Measurements from ENCODE around the gene RUNX2. TPM values are rescaled to one million over a fixed set of nuclear protein-coding genes. Genes with fewer than 3 reads are reported as not detected.

RUNX2 gene
- total RNA-seq, 1 donor from 2014 or later: 26.1 TPM

GRCh38 chr6:45665859-45666258, 337.7 kb downstream of the RUNX2 start:
- no peak for DNase-seq (ENCODE audit: low read depth)
- H3K9me3 ChIP-seq (ENCODE audit: insufficient read depth, low read depth, low read length): no peaks in the 10 kb centered on the region
- TF ChIP-seq CTCF (IDR thresholded peaks at IDR 0.05; ENCODE audit: insufficient read depth, low read depth, low read length) (no peak), EZH2 (IDR thresholded peaks at IDR 0.05; ENCODE audit: insufficient read depth, low read length) (no peak)
- no peaks in the 10 kb centered on the region for H3K36me3 ChIP-seq (ENCODE audit: insufficient read depth, low read length)
- no peaks in the 10 kb centered on the region for H4K20me1 ChIP-seq (ENCODE audit: insufficient read depth, low read length)
- H2AFZ ChIP-seq (ENCODE audit: low read depth, low read length): peak overlapping the region; percentile 38
- H3K4me3 ChIP-seq (ENCODE audit: insufficient read depth, low read depth, low read length): no peak overlapping the region
- H3K4me3 Mint-ChIP-seq (ENCODE audit: unreplicated experiment): no peak overlapping the region
- H3K4me2 ChIP-seq (ENCODE audit: low read length): no peak overlapping the region
- peak overlapping the region; percentile 34 for H3K27ac Mint-ChIP-seq (ENCODE audit: unreplicated experiment)
- H3K36me3 Mint-ChIP-seq (ENCODE audit: low read depth, unreplicated experiment): peaks cover 17% of the 10 kb centered on the region
- H3K4me1 ChIP-seq (ENCODE audit: insufficient read depth, low read length): peaks cover 28% of the 10 kb centered on the region
- peaks cover 13% of the 10 kb centered on the region for H3K4me1 Mint-ChIP-seq (ENCODE audit: low read depth, unreplicated experiment)
- peaks cover 12% of the 10 kb centered on the region for H3K27me3 Mint-ChIP-seq (ENCODE audit: low read depth, unreplicated experiment)
- FAIRE-seq: no peak
- H3K9ac ChIP-seq (ENCODE audit: low read length): no peak overlapping the region
- H3K27ac ChIP-seq (ENCODE audit: low read depth, low read length): no peak overlapping the region
- peaks cover 12% of the 10 kb centered on the region for H3K9me3 Mint-ChIP-seq (ENCODE audit: unreplicated experiment)
- no peaks in the 10 kb centered on the region for H3K27me3 ChIP-seq (ENCODE audit: insufficient read depth, low read length)
- no peaks in the 10 kb centered on the region for H3K79me2 ChIP-seq (ENCODE audit: insufficient read depth, low read length)

DNA sequence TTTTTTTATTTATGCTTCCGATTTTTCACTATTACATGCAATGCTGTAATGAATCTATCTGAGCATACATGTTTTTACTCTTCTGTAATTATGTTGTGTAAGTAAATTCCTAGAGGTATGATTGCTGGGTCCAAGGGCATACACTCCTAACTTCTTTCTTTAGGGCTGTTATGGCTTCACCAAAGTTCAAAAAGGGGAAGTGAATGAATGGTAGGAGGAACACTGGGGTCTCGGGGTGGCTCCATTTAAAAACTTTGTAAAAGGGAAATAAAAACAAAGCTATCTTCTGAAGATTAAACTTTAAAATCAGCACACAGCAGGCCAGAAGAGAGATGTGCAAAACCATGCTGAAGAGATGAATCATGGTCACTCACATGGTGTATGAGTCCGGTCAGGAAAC, 338.7 kb downstream of the RUNX2 start:
- Mint-ChIP-seq H3K9me3 (ENCODE audit: unreplicated experiment) (peaks cover 12% of the 10 kb centered on the region), H3K27ac (ENCODE audit: unreplicated experiment) (no peak overlapping the region), H3K4me3 (ENCODE audit: unreplicated experiment) (no peak overlapping the region), H3K27me3 (ENCODE audit: low read depth, unreplicated experiment) (peaks cover 10% of the 10 kb centered on the region), H3K36me3 (ENCODE audit: low read depth, unreplicated experiment) (peaks cover 12% of the 10 kb centered on the region), H3K4me1 (ENCODE audit: low read depth, unreplicated experiment) (peaks cover 13% of the 10 kb centered on the region)
- H3K9me3 ChIP-seq (ENCODE audit: insufficient read depth, low read depth, low read length): no peaks in the 10 kb centered on the region
- peak overlapping the region; percentile 32 for H3K27ac ChIP-seq (ENCODE audit: low read depth, low read length)
- H3K9ac ChIP-seq (ENCODE audit: low read length): peak overlapping the region; percentile 4
- peaks cover 28% of the 10 kb centered on the region for H3K4me1 ChIP-seq (ENCODE audit: insufficient read depth, low read length)
- no peak overlapping the region for H3K4me2 ChIP-seq (ENCODE audit: low read length)
- peak overlapping the region; percentile 19 for H2AFZ ChIP-seq (ENCODE audit: low read depth, low read length)
- H3K27me3 ChIP-seq (ENCODE audit: insufficient read depth, low read length): no peaks in the 10 kb centered on the region
- no peaks in the 10 kb centered on the region for H3K79me2 ChIP-seq (ENCODE audit: insufficient read depth, low read length)
- TF ChIP-seq EZH2 (IDR thresholded peaks at IDR 0.05; ENCODE audit: insufficient read depth, low read length): no peak
- no peak for TF ChIP-seq CTCF (IDR thresholded peaks at IDR 0.05; ENCODE audit: insufficient read depth, low read depth, low read length)
- no peaks in the 10 kb centered on the region for H3K36me3 ChIP-seq (ENCODE audit: insufficient read depth, low read length)
- H3K4me3 ChIP-seq (ENCODE audit: insufficient read depth, low read depth, low read length): no peak overlapping the region
- DNase-seq (ENCODE audit: low read depth) (no peak), FAIRE-seq (no peak)
- H4K20me1 ChIP-seq (ENCODE audit: insufficient read depth, low read length): no peaks in the 10 kb centered on the region

GRCh38 chr6:45667300-45667699, 339.2 kb downstream of the RUNX2 start:
- Histone ChIP-seq H3K9ac (ENCODE audit: low read length) (peak overlapping the region; percentile 4), H3K79me2 (ENCODE audit: insufficient read depth, low read length) (no peaks in the 10 kb centered on the region), H3K36me3 (ENCODE audit: insufficient read depth, low read length) (no peaks in the 10 kb centered on the region), H3K4me2 (ENCODE audit: low read length) (no peak overlapping the region), H3K27me3 (ENCODE audit: insufficient read depth, low read length) (no peaks in the 10 kb centered on the region), H2AFZ (ENCODE audit: low read depth, low read length) (peak overlapping the region; percentile 19), H3K27ac (ENCODE audit: low read depth, low read length) (peak overlapping the region; percentile 32), H3K4me3 (ENCODE audit: insufficient read depth, low read depth, low read length) (no peak overlapping the region), H3K9me3 (ENCODE audit: insufficient read depth, low read depth, low read length) (no peaks in the 10 kb centered on the region), H4K20me1 (ENCODE audit: insufficient read depth, low read length) (no peaks in the 10 kb centered on the region), H3K4me1 (ENCODE audit: insufficient read depth, low read length) (peaks cover 24% of the 10 kb centered on the region)
- Mint-ChIP-seq H3K27ac (ENCODE audit: unreplicated experiment) (no peak overlapping the region), H3K9me3 (ENCODE audit: unreplicated experiment) (peaks cover 12% of the 10 kb centered on the region), H3K4me1 (ENCODE audit: low read depth, unreplicated experiment) (peaks cover 13% of the 10 kb centered on the region), H3K27me3 (ENCODE audit: low read depth, unreplicated experiment) (peaks cover 9% of the 10 kb centered on the region), H3K36me3 (ENCODE audit: low read depth, unreplicated experiment) (peaks cover 9% of the 10 kb centered on the region), H3K4me3 (ENCODE audit: unreplicated experiment) (no peak overlapping the region)
- no peak for FAIRE-seq
- TF ChIP-seq EZH2 (IDR thresholded peaks at IDR 0.05; ENCODE audit: insufficient read depth, low read length) (no peak), CTCF (IDR thresholded peaks at IDR 0.05; ENCODE audit: insufficient read depth, low read depth, low read length) (no peak)
- DNase-seq (ENCODE audit: low read depth): no peak
